GM23338 (cell line): ENCODE results near the gene OST4. TPM values are rescaled to one million over a fixed set of nuclear protein-coding genes. Genes with fewer than 3 reads are reported as not detected.

Source experiments
- ATAC-seq: fragments of 200-7000 bp; cut with Tn5 transposase; 3 replicates; pipeline ENCODE4 v1.9.1; 2020
- DNase-seq: peaks from one replicate; pipeline ENCODE4 v3.0.0-alpha.2; 2015; ENCODE audit warnings: low spot score
- H2AFZ ChIP-seq: fragments of 200-600 bp; sonication (generic); 2 replicates; pipeline ENCODE4 v1.8.0; 2016; ENCODE audit warnings: antibody characterized with exemption, mild to moderate bottlenecking, moderate library complexity
- H3F3A ChIP-seq: fragments of 200-600 bp; sonication (generic); replicated peaks from 2 replicates; pipeline ENCODE4 v1.8.0; 2017; ENCODE audit warnings: antibody characterized with exemption, mixed run types, low read depth
- H3K27ac ChIP-seq: fragments of 200-600 bp; sonication (generic); 2 replicates; pipeline ENCODE4 v1.6.1; 2016; ENCODE audit warnings: low read depth
- H3K27me3 ChIP-seq: fragments of 200-600 bp; sonication (generic); 2 replicates; pipeline ENCODE4 v1.8.0; 2016; ENCODE audit warnings: mild to moderate bottlenecking, mixed run types, moderate library complexity; ENCODE audit not compliant: insufficient read depth
- H3K36me3 ChIP-seq: fragments of 200-600 bp; sonication (generic); 2 replicates; pipeline ENCODE4 v1.8.0; 2016; ENCODE audit warnings: mild to moderate bottlenecking; ENCODE audit not compliant: insufficient read depth
- H3K4me1 ChIP-seq: fragments of 200-600 bp; sonication (generic); 2 replicates; pipeline ENCODE4 v1.8.0; 2016; ENCODE audit warnings: mild to moderate bottlenecking, moderate library complexity; ENCODE audit not compliant: insufficient read depth
- H3K4me2 ChIP-seq: fragments of 200-600 bp; sonication (generic); 2 replicates; pipeline ENCODE4 v1.7.1; 2017; ENCODE audit warnings: mixed run types
- H3K4me3 ChIP-seq: fragments of 200-600 bp; sonication (generic); 2 replicates; pipeline ENCODE4 v1.6.1; 2016; ENCODE audit warnings: mixed run types
- H3K79me2 ChIP-seq: fragments of 200-600 bp; sonication (generic); replicated peaks from 2 replicates; pipeline ENCODE4 v1.8.0; 2017; ENCODE audit warnings: mild to moderate bottlenecking; ENCODE audit not compliant: insufficient read depth
- H3K9me2 ChIP-seq: fragments of 200-600 bp; sonication (generic); 2 replicates; pipeline ENCODE4 v1.8.0; 2017; ENCODE audit not compliant: insufficient read depth
- H4K20me1 ChIP-seq: fragments of 200-600 bp; sonication (generic); replicated peaks from 2 replicates; pipeline ENCODE4 v1.8.0; 2017; ENCODE audit warnings: mild to moderate bottlenecking; ENCODE audit not compliant: insufficient read depth
- H3K27ac Mint-ChIP-seq: 2 replicates; pipeline ENCODE4 v1.8.0; 2020; ENCODE audit warnings: inconsistent platforms, mild to moderate bottlenecking, moderate library complexity, mixed read lengths
- H3K27me3 Mint-ChIP-seq: 3 replicates; pipeline ENCODE4 v1.8.0; 2022; ENCODE audit warnings: low read depth, mild to moderate bottlenecking, moderate library complexity, mixed read lengths, inconsistent platforms; ENCODE audit not compliant: insufficient read depth, poor library complexity
- H3K36me3 Mint-ChIP-seq: 3 replicates; pipeline ENCODE4 v1.8.0; 2021; ENCODE audit warnings: low read depth, mild to moderate bottlenecking, inconsistent platforms, moderate library complexity, mixed read lengths
- H3K4me1 Mint-ChIP-seq: 3 replicates; pipeline ENCODE4 v1.8.0; 2020; ENCODE audit warnings: mild to moderate bottlenecking, inconsistent platforms, mixed read lengths
- H3K4me3 Mint-ChIP-seq: 3 replicates; pipeline ENCODE4 v1.8.0; 2021; ENCODE audit warnings: moderate library complexity, mild to moderate bottlenecking, inconsistent platforms, mixed read lengths
- H3K9me3 Mint-ChIP-seq: 3 replicates; pipeline ENCODE4 v1.8.0; 2020; ENCODE audit warnings: moderate library complexity, mild to moderate bottlenecking, inconsistent platforms, mixed read lengths
- ETS1 ChIP-seq: IDR thresholded peaks from 2 replicates; pipeline ENCODE4 v1.6.1; 2016; ENCODE audit warnings: antibody characterized with exemption
- EZH2 ChIP-seq: fragments of 200-600 bp; sonication (generic); IDR thresholded peaks from one replicate; pipeline ENCODE4 v1.8.0; 2017; ENCODE audit warnings: antibody characterized with exemption, mild to moderate bottlenecking, low read depth; ENCODE audit not compliant: unreplicated experiment
- EZH2phosphoT487 ChIP-seq: fragments of 200-600 bp; sonication (generic); IDR thresholded peaks from one replicate; pipeline ENCODE4 v1.8.1; 2018; ENCODE audit warnings: antibody characterized with exemption; ENCODE audit not compliant: unreplicated experiment
- NANOG ChIP-seq: IDR thresholded peaks from 2 replicates; pipeline ENCODE4 v1.6.1; 2016; ENCODE audit warnings: antibody characterized with exemption, borderline replicate concordance
- POLR2AphosphoS5 ChIP-seq: IDR thresholded peaks from 2 replicates; pipeline ENCODE4 v1.6.1; 2016; ENCODE audit warnings: antibody characterized with exemption, low read depth
- STAT1 ChIP-seq: IDR thresholded peaks from one replicate; pipeline ENCODE4 v1.6.1; 2016; ENCODE audit warnings: antibody characterized with exemption; ENCODE audit not compliant: unreplicated experiment
- ZNF114 ChIP-seq: fragments of 250-450 bp; sonication (Bioruptor Pico); IDR thresholded peaks from 2 replicates; pipeline ENCODE4 v1.5.0; 2020; ENCODE audit warnings: mild to moderate bottlenecking, moderate library complexity
- ZNF331 ChIP-seq: fragments of 250-450 bp; sonication (Bioruptor Pico); IDR thresholded peaks from 2 replicates; pipeline ENCODE4 v1.5.0; 2020; ENCODE audit warnings: low read depth, mild to moderate bottlenecking, moderate library complexity
- ZNF462 ChIP-seq: fragments of 250-450 bp; sonication (Bioruptor Pico); IDR thresholded peaks from 2 replicates; pipeline ENCODE4 v1.5.0; 2020; ENCODE audit warnings: mild to moderate bottlenecking, moderate library complexity
- polyA plus RNA-seq: library from polyadenylated mRNA; unstranded; fragments of >200 nt; fragmentation: Nextera tagmentation; extraction: Ambion mirVana; gene quantifications from 2 replicates; pipeline ENCODE4 v1.2.1, GENCODE V29; 2016
- total RNA-seq: library from RNA; depleted of rRNA; stranded (reverse); fragments of >200 nt; shearing (Covaris generic); gene quantifications from 2 replicates; pipeline ENCODE4 v1.2.3, GENCODE V29; 2014

Gene OST4
- total and polyA plus RNA-seq, 2 experiments from 2014 or later, result 226 to 568 TPM

- TF ChIP-seq ZNF462 (CRISPR knock-in tag) (no peak), ZNF114 (CRISPR knock-in tag) (no peak), ZNF331 (CRISPR knock-in tag) (no peak)
These were observed 2.0 kb downstream of the OST4 start (continued) for GRCh38 chr2:27069436-27069835.

- peaks cover 20% of the 10 kb centered on the region; the same call in 1 of the 2 replicates for H3F3A ChIP-seq
- Mint-ChIP-seq H3K4me3 (no peak overlapping the region), H3K27ac (no peak overlapping the region), H3K4me1 (peaks cover 9% of the 10 kb centered on the region), H3K36me3 (peaks cover 39% of the 10 kb centered on the region), H3K27me3 (peaks cover 14% of the 10 kb centered on the region), H3K9me3 (no peaks in the 10 kb centered on the region; the same call in 2 of the 3 replicates)
- peaks cover 3% of the 10 kb centered on the region; the same call in 1 of the 2 replicates for H3K36me3 ChIP-seq
- peaks cover 19% of the 10 kb centered on the region for H3K79me2 ChIP-seq
- no peak overlapping the region for H3K4me2 ChIP-seq
- no peak for DNase-seq
- H3K27me3 ChIP-seq, result no peaks in the 10 kb centered on the region
- no peak for ATAC-seq
- no peak overlapping the region for H3K4me3 ChIP-seq
- no peak overlapping the region for H3K27ac ChIP-seq
- H3K4me1 ChIP-seq, result peaks cover 10% of the 10 kb centered on the region; the same call in 1 of the 2 replicates
- no peaks in the 10 kb centered on the region for H3K9me2 ChIP-seq
- H2AFZ ChIP-seq, result no peak overlapping the region
- peaks cover 13% of the 10 kb centered on the region for H4K20me1 ChIP-seq
- TF ChIP-seq NANOG, result no peak
- TF ChIP-seq ZNF462 (CRISPR knock-in tag), result no peak
- no peak for TF ChIP-seq ZNF331 (CRISPR knock-in tag)
- TF ChIP-seq ETS1, result no peak
- no peak for TF ChIP-seq POLR2AphosphoS5
- no peak for TF ChIP-seq EZH2phosphoT487
- TF ChIP-seq STAT1, result no peak
- no peak for TF ChIP-seq EZH2
These were observed 4.1 kb downstream of the OST4 start for GRCh38 chr2:27067385-27067784.
